Measurements from ENCODE around the gene OGDH. TPM values are rescaled to one million over a fixed set of nuclear protein-coding genes. Genes with fewer than 3 reads are reported as not detected.

OGDH gene
- total RNA-seq, 2 donors from 2014 or later: 36.1 to 46.1 TPM

DNA sequence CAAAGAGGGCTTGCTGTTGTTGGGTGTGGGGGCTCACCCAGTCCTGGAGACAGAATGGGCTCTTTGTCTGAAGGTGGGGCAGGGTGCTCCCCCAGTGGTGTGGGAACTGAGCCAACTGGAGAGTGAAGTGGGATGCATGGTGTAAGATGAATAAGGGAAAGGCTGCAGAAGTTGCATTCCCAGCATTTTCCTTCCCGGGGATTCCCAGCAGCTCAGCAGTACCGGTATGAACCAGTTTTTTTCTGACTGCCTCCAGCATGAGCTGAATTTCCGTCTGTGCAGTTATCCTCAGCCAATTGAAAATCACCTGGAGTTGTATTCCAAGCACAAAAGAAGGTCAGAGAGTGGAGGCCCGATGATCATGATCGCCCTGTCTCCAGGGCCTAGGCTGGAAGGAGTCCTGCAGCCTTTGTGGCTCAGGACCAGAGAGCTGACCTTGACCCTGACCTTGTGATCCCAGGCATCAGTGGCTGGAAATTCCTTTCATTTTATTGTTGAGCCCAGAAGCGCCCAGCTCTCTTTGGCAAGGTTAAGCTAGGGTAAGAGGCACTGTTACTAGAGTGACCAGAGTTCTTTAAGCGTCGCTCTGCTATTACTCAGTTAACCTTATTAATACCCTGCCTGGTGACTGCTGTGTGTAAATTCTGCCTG, 33.4 kb downstream of the OGDH start:
- intact Hi-C loops (cut with DNase I): no loop called here
- Histone ChIP-seq H3K27me3 (no peaks in the 10 kb centered on the region), H3K4me3 (no peak overlapping the region), H3K27ac (peak overlapping the region; percentile 44 to 89 (median 78)), H3K4me1 (peaks cover 49% of the 10 kb centered on the region), H3K9me3 (no peaks in the 10 kb centered on the region), H3K36me3 (replicated peaks in 1 of 2; ENCODE audit: insufficient read depth in 1 of 2, low read depth in 2 of 2) (no peaks in the 10 kb centered on the region)
- no peak for TF ChIP-seq CTCF (IDR thresholded peaks at IDR 0.05)
- TF ChIP-seq POLR2A (IDR thresholded peaks at IDR 0.05): peak in 2 of 3 donors; percentile 5 to 26
- ATAC-seq (peak; percentile 88), DNase-seq (peak; percentile 47 to 73 (median 53))
- 19% methylated on average over 8 of the region's 8 CpGs for WGBS, 2 donors

- no peak overlapping the region for H3K4me3 ChIP-seq
- TF ChIP-seq CTCF (IDR thresholded peaks at IDR 0.05): no peak
- TF ChIP-seq POLR2A (IDR thresholded peaks at IDR 0.05): no peak
- 92 to 94% methylated on average over 1 of the region's 1 CpG for WGBS, 2 donors
Measured at GRCh38 chr7:44643206-44643605, 36.8 kb downstream of the OGDH start.

GRCh38 chr7:44645254-44645653, 38.8 kb downstream of the OGDH start:
- ATAC-seq (no peak), DNase-seq (no peak)
- Histone ChIP-seq H3K4me3 (no peak overlapping the region), H3K36me3 (replicated peaks in 1 of 2; ENCODE audit: insufficient read depth in 1 of 2, low read depth in 2 of 2) (peaks cover 0 to 4% of the 10 kb centered on the region in 2 donors), H3K27me3 (no peaks in the 10 kb centered on the region), H3K27ac (no peak overlapping the region), H3K9me3 (no peaks in the 10 kb centered on the region), H3K4me1 (peaks cover 7% of the 10 kb centered on the region)
- no peak for TF ChIP-seq CTCF (IDR thresholded peaks at IDR 0.05)
- TF ChIP-seq POLR2A (IDR thresholded peaks at IDR 0.05): no peak
- intact Hi-C loops (cut with DNase I): no loop called here
- WGBS, 2 donors: 91 to 96% methylated on average over 9 to 11 of the region's 11 CpGs

More at GRCh38 chr7:44643206-44643605, 36.8 kb downstream of the OGDH start:
- no peak for ATAC-seq
- H3K27me3 ChIP-seq: no peaks in the 10 kb centered on the region
- H3K36me3 ChIP-seq (replicated peaks in 1 of 2; ENCODE audit: insufficient read depth in 1 of 2, low read depth in 2 of 2): peaks cover 0 to 3% of the 10 kb centered on the region in 2 donors
- no peak overlapping the region for H3K27ac ChIP-seq
- intact Hi-C loops (cut with DNase I): no loop called here
- DNase-seq: no peak
- H3K4me1 ChIP-seq: peaks cover 25% of the 10 kb centered on the region
- no peaks in the 10 kb centered on the region for H3K9me3 ChIP-seq

DNA sequence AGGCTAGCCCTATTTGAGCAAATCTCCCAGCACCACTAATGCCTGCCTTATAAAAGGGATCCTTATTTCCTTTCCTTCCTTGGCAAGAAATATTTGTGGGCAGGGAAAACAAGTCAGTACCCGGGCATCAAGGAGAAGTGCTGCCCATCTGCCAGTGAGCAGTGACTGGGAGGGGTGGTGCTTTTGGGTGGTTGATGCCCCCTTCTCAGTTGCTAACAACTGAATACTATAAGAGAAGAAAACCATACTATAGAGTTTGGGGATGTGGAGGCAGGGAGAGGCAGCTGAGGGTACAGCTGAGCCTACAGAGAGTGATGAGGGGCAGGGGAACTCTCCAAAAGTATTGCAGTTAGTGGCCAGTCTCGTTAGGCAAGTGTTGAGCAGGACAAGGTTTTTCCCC, 39.3 kb downstream of the OGDH start:
- intact Hi-C loops (cut with DNase I): no loop called here
- no peaks in the 10 kb centered on the region for H3K9me3 ChIP-seq
- H3K27ac ChIP-seq: no peak overlapping the region
- no peak for TF ChIP-seq POLR2A (IDR thresholded peaks at IDR 0.05)
- TF ChIP-seq CTCF (IDR thresholded peaks at IDR 0.05): no peak
- ATAC-seq (no peak), DNase-seq (no peak)
- WGBS, 2 donors: 81 to 94% methylated on average over 2 of the region's 2 CpGs
- H3K27me3 ChIP-seq: no peaks in the 10 kb centered on the region
- peaks cover 0 to 4% of the 10 kb centered on the region in 2 donors for H3K36me3 ChIP-seq (replicated peaks in 1 of 2; ENCODE audit: insufficient read depth in 1 of 2, low read depth in 2 of 2)
- H3K4me3 ChIP-seq: no peak overlapping the region
- peaks cover 2% of the 10 kb centered on the region for H3K4me1 ChIP-seq
